Heart left ventricle (tissue), 16 donors: ENCODE results near the gene ALPL. TPM values are rescaled to one million over a fixed set of nuclear protein-coding genes. Genes with fewer than 3 reads are reported as not detected.

Experiments used
- ATAC-seq, 4 donors: fragments of 200-7000 bp; cut with Tn5 transposase; one replicate each; pipeline ENCODE4 v1.9.1; 2020 to 2022; ENCODE audit warnings: moderate library complexity in 4 of 4, mild to moderate bottlenecking in 3 of 4, moderate number of reproducible peaks in 1 of 4
- DNase-seq, 5 donors: peaks; one replicate each; pipeline ENCODE4 v3.0.0-alpha.2; 2020
- H3K27ac ChIP-seq, 12 donors: fragments of 200-600 bp; sonication (generic) in 4 of 12; one replicate each; pipeline versions ENCODE4 v1.5.0 to v1.8.0; 2016 to 2022; ENCODE audit warnings: mild to moderate bottlenecking in 2 of 12
- H3K27me3 ChIP-seq, 9 donors: fragments of 200-600 bp; sonication (generic) in 2 of 9; one replicate each; pipeline versions ENCODE4 v1.5.1 to v1.8.0; 2016 to 2022; ENCODE audit warnings: mild to moderate bottlenecking in 3 of 9
- H3K36me3 ChIP-seq, 9 donors: fragments of 200-600 bp; sonication (generic) in 2 of 9; one replicate each; pipeline versions ENCODE4 v1.5.0 to v1.8.0; 2018 to 2022; ENCODE audit warnings: mild to moderate bottlenecking in 2 of 9
- H3K4me1 ChIP-seq, 12 donors: fragments of 200-600 bp; sonication (generic) in 4 of 12; one replicate each; pipeline versions ENCODE4 v1.5.0 to v1.8.0; 2016 to 2022; ENCODE audit warnings: mild to moderate bottlenecking in 3 of 12
- H3K4me3 ChIP-seq, 12 donors: fragments of 200-600 bp; sonication (generic) in 4 of 12; one replicate each; pipeline versions ENCODE4 v1.5.0 to v1.8.0; 2017 to 2022; ENCODE audit warnings: mild to moderate bottlenecking in 9 of 12, moderate library complexity in 4 of 12
- H3K9me3 ChIP-seq, 12 donors: fragments of 200-600 bp; sonication (generic) in 4 of 12; one replicate each; pipeline versions ENCODE4 v1.5.0 to v1.8.0; 2016 to 2022; ENCODE audit warnings: mild to moderate bottlenecking in 1 of 12
- POLR2A ChIP-seq, 2 donors: fragments of 450-650 bp; IDR thresholded peaks; one replicate each; pipeline ENCODE4 v1.6.1; 2017; ENCODE audit warnings: antibody characterized with exemption in 2 of 2, mild to moderate bottlenecking in 2 of 2, moderate library complexity in 2 of 2
- WGBS, 4 donors: extraction: QIAGEN DNeasy Blood & Tissue Kit in 2 of 4; methylation state at CpG; one replicate each; pipeline versions ENCODE4 v1.1.5 to v1.1.7; 2013 to 2018; 5-methylcytosine and 5-hydroxymethylcytosine counted together
- intact Hi-C, 10 donors: fragments of 100-400 bp; cut with DNase I; formaldehyde crosslinking; loops; one replicate each; pipeline versions ENCODE4 v1.11.1 to v1.14.2; 2022
- polyA plus RNA-seq, 2 donors: library from polyadenylated mRNA; stranded (reverse); fragments of 200-250 nt; gene quantifications; one replicate each; pipeline ENCODE4 v1.2.3, GENCODE V29; 2013
- total RNA-seq, 9 donors: library from RNA; depleted of rRNA in 2 of 9; stranded (reverse); fragments of >200 nt in 2 of 9; fragmentation: NEBNext Ultra II Directional in 3 of 9; extraction: Animal tissue kit (Norgen Biotek cat#: 25700) in 3 of 9; gene quantifications; one replicate each; pipeline versions ENCODE4 v1.1.0 to v1.2.4, GENCODE V29; 2016 to 2023
- TF ChIP-seq, protein P1 (sequence below), 12 donors: fragments of 200-600 bp; sonication (generic) in 4 of 12; IDR thresholded peaks; one replicate each; pipeline versions ENCODE4 v1.5.0 to v1.8.0; 2018 to 2022; ENCODE audit warnings: antibody characterized with exemption in 12 of 12, mild to moderate bottlenecking in 5 of 12
- donor health status: ischemic (EF 13 %, LVEDD 7.1; RV severe dilation, severe dysfunction).
- donor health status: healthy with polysubstance abuse.
- donor health status: DM: no; HTN: yes; CAD: no.
- donor health status: DM: no; HTN: no; CAD: no.
- donor health status: ischemic (EF 25% LVEDD 6.9; RV normal size, moderate dysfunction).
- donor health status: ischemic (EF 25% LVEDD 5.7; RV mildly dilated, moderate dysfunction).
- donor health status: healthy.
- donor health status: DM: yes; HTN: yes; CAD: no.
- donor health status: ischemic (EF 35%, LVEDD 5.7; RV mildly dilated, moderate dysfunction).
- donor health status: nonischemic (EF 11% LVEDD 7.7; RV severe dilation, severe dysfunction).
- donor health status: DM: yes; HTN: yes; CAD: no.
- donor health status: PGD.
- donor health status: ischemic (EF 29% LVEDD 5.4; RV normal size, mild dysfunction).
- donor health status: nonischemic (EF 23%, LVEDD 6.1; RV moderate dilation, normal function).

Gene ALPL
- total and polyA plus RNA-seq, 11 donors = 6.3 to 45.8 (median 12.3) TPM

DNA sequence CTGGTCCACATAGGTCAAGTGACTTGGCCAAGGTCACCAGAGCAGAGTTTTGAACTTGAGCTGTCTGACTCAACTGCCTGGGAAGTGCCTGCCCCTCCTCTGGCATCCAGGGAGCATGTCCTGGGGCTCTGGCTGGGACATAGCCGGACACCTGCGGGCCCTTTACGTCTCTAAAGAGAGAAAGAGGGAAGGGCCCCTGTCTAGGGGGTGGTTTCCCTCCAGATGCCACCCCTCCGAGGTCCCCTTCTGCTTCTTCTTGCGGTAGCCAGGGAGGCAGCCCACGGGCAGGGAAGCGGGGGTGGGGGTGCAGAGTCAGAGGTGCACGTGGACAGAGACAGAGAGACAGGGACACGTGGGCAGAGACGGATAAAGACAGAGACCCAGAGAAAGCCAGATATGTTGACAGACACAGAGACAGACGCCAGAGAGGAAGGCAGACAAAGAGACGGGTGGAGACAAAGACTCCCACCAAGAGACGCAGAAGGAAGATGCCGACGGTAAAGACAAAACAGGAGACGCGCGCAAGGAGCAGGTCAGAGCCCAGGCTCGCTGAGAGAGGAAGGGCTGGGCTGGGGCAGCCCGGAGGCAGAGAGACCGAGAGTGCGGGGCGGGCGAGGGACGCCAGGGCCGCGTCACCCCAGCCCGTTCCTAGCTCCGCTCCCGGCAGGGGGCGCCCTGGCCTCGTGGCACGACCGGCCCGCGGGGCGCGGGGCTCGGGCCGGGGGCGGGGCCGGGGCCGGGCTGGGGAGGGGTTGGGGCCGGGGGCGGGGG, 458 bp upstream of the ALPL start:
- Histone ChIP-seq H3K9me3 (no peaks in the 10 kb centered on the region), H3K4me3 (peak overlapping the region in 11 of 12 donors; percentile 30 to 60 (median 51)), H3K27me3 (peaks cover 0 to 36% (median 7%) of the 10 kb centered on the region in 9 donors), H3K4me1 (peaks cover 0 to 39% (median 19%) of the 10 kb centered on the region in 12 donors), H3K36me3 (no peaks in the 10 kb centered on the region), H3K27ac (peak overlapping the region in 5 of 12 donors; percentile 9 to 62 (median 42))
- peak; percentile 59 to 89 (median 84) for ATAC-seq
- intact Hi-C loops = loop anchor here in 9 of 10 donors (1.0 to 10.0 kb wide), 12 partner anchors 27 to 154 kb away; no protein-coding TSS in a partner anchor
- WGBS, 4 donors = 7 to 16% (median 8%) methylated on average over 20 to 44 of the region's 45 CpGs
- peak; percentile 68 to 85 (median 77) for DNase-seq
- no peak for TF ChIP-seq POLR2A (IDR thresholded peaks at IDR 0.05)
- TF ChIP-seq, protein P1, sequence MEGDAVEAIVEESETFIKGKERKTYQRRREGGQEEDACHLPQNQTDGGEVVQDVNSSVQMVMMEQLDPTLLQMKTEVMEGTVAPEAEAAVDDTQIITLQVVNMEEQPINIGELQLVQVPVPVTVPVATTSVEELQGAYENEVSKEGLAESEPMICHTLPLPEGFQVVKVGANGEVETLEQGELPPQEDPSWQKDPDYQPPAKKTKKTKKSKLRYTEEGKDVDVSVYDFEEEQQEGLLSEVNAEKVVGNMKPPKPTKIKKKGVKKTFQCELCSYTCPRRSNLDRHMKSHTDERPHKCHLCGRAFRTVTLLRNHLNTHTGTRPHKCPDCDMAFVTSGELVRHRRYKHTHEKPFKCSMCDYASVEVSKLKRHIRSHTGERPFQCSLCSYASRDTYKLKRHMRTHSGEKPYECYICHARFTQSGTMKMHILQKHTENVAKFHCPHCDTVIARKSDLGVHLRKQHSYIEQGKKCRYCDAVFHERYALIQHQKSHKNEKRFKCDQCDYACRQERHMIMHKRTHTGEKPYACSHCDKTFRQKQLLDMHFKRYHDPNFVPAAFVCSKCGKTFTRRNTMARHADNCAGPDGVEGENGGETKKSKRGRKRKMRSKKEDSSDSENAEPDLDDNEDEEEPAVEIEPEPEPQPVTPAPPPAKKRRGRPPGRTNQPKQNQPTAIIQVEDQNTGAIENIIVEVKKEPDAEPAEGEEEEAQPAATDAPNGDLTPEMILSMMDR (IDR thresholded peaks at IDR 0.05) = peak; percentile 32 to 79 (median 62)

DNA sequence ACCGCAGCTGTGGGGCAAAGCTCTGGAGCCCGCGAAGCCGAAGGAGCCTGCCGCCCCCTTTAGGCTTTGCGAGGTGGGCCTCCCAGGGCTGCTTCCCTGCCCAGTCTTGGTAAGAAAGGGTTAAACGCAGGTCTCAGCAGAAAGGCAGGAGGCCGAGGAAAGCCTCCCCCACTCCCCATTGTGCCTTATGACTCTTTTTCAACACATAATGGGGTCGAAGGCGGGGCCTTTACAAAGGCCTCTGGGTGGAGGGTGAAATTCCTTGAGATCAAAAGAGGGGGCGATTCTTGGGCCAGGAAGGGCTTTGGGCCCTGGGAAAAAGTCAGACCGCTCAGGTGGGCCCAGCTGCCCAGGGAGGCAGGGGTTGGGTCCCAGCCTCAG, 880 bp downstream of the ALPL start:
- peak overlapping the region in 6 of 12 donors; percentile 28 to 62 (median 52) for H3K27ac ChIP-seq
- 56 to 66% (median 62%) methylated on average over 12 of the region's 12 CpGs for WGBS, 4 donors
- intact Hi-C loops = loop anchor here in 4 of 10 donors (2.0 to 10.0 kb wide), 4 partner anchors 65 to 149 kb away; no protein-coding TSS in a partner anchor

DNA sequence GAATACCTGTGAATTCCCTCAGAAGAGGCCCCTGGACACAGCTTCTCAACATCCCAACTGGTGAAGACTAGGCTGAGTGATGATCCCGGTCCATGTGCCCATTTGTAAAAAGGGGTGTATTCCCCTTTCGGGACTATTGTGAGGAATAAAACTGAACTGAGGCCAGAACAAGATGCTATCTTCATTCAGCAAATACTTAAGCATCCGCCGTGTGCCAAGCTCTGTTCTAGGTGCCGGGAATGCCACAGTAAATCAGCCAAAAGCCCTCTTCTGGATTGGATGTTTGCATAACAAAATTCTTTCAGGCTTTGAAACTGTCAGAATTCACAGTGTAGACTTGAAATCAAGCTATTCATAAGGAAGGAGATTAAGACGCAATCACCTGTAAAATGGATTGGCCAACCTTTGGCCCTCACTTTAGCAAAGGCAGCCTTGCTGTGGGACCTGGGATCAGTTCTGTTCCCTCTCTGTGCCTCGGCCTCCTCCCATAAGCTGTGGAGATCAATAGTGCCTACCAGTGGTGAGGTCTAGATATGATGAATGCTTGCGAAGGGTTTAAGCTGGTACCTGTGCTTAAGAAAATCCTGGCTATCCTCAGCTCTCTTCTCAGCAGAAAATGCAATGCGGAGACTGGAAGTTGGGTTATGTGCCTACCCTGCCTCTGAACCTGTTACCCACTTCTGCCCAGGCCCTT, 1.8 kb downstream of the ALPL start:
- peak overlapping the region in 7 of 12 donors; percentile 34 to 60 (median 53) for H3K4me3 ChIP-seq
- H3K9me3 ChIP-seq = no peaks in the 10 kb centered on the region
- no peaks in the 10 kb centered on the region for H3K36me3 ChIP-seq
- intact Hi-C loops = loop anchor here in 4 of 10 donors (2.0 to 10.0 kb wide), 4 partner anchors 64 to 148 kb away; no protein-coding TSS in a partner anchor
- WGBS, 4 donors = 78 to 88% (median 81%) methylated on average over 9 of the region's 9 CpGs
- H3K4me1 ChIP-seq = peaks cover 0 to 39% (median 19%) of the 10 kb centered on the region in 12 donors
- no peak for TF ChIP-seq POLR2A (IDR thresholded peaks at IDR 0.05)
- TF ChIP-seq, protein P1 (IDR thresholded peaks at IDR 0.05) = no peak
- ATAC-seq (no peak), DNase-seq (no peak)
- H3K27me3 ChIP-seq = peaks cover 0 to 36% (median 7%) of the 10 kb centered on the region in 9 donors
- peak overlapping the region in 4 of 12 donors; percentile 40 to 54 (median 49) for H3K27ac ChIP-seq

More for the DNA sequence above, 880 bp downstream of the ALPL start:
- Histone ChIP-seq H3K27me3 (peaks cover 0 to 36% (median 7%) of the 10 kb centered on the region in 9 donors), H3K4me1 (peaks cover 0 to 39% (median 19%) of the 10 kb centered on the region in 12 donors), H3K36me3 (no peaks in the 10 kb centered on the region), H3K4me3 (peak overlapping the region; percentile 30 to 60 (median 48)), H3K9me3 (no peaks in the 10 kb centered on the region)
- no peak for DNase-seq
- no peak for ATAC-seq
- no peak for TF ChIP-seq POLR2A (IDR thresholded peaks at IDR 0.05)
- TF ChIP-seq, protein P1 (IDR thresholded peaks at IDR 0.05) = no peak
